ENCODE data around the gene UBE2L3. TPM values are rescaled to one million over a fixed set of nuclear protein-coding genes. Genes with fewer than 3 reads are reported as not detected.

Gene UBE2L3
- total and polyA plus RNA-seq, 2 of the 8 experiments (the other 6 are each of a cell fraction or from before 2014, with no cell fraction given), result 63.5 to 90.0 TPM

DNA sequence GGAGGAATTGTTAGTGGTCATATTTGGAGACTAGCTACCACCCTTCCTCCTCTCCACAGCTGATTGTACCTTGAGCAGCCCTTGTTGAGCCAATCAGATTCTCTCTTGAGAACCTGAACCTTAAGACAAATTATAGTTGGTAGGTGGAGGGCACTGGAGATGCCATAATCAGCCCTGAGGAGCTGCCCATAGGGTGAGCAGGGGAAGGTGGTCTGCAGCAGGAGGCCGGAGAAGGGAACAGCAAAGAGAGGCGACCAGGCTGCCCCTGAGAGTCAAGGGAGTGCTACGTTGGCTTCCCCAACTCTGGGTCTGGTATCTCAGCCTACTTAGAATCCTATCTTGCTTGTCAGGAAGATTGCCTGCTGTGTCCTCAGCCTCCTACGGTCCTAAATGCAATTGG is 71.8 kb downstream of the UBE2L3 start:
- H3K23me2 ChIP-seq (ENCODE audit: low read depth, low read length), result peaks cover 5% of the 10 kb centered on the region; the same call in 1 of the 2 replicates
- H4K91ac ChIP-seq (replicated peaks; ENCODE audit: insufficient read length, low read length), result no peak overlapping the region
- no peak for DNase-seq (ENCODE audit: low read depth in 1 of 2, low spot score in 2 of 2)
- no peak overlapping the region for H2AK5ac ChIP-seq (ENCODE audit: low read depth, low read length)
- H3K27ac ChIP-seq (ENCODE audit: low read depth, low read length), result no peak overlapping the region
- no peaks in the 10 kb centered on the region for H3K79me2 ChIP-seq (ENCODE audit: control insufficient read depth in 1 of 2, insufficient read depth in 2 of 2, low read length in 2 of 2)
- no peaks in the 10 kb centered on the region for H3K9me3 ChIP-seq (ENCODE audit: insufficient read depth in 2 of 2, low read depth in 1 of 2, low read length in 1 of 2)
- no peaks in the 10 kb centered on the region for H3K36me3 ChIP-seq (ENCODE audit: control insufficient read depth in 2 of 4, insufficient read depth in 4 of 4, low read length in 3 of 4)
- no peak overlapping the region for H2AFZ ChIP-seq (ENCODE audit: low read length)
- H3K18ac ChIP-seq (ENCODE audit: extremely low read depth, low read length), result no peak overlapping the region
- no peak overlapping the region for H3K4ac ChIP-seq (replicated peaks; ENCODE audit: insufficient read length, low read depth, low read length)
- H3K4me2 ChIP-seq (ENCODE audit: insufficient read depth in 1 of 2, low read depth in 2 of 2, low read length in 2 of 2), result no peak overlapping the region
- H3K4me3 ChIP-seq (ENCODE audit: extremely low read depth in 1 of 4, insufficient read depth in 2 of 4, low read depth in 3 of 4, low read length in 4 of 4), result no peak overlapping the region
- no peaks in the 10 kb centered on the region for H3K79me1 ChIP-seq (ENCODE audit: low read depth, low read length)
- H4K5ac ChIP-seq (ENCODE audit: insufficient read length, low read depth, low read length), result no peak overlapping the region
- no peak overlapping the region for H4K8ac ChIP-seq (ENCODE audit: extremely low read depth, insufficient read depth, low read length)
- H2BK15ac ChIP-seq (ENCODE audit: low read length), result no peak overlapping the region
- H2BK5ac ChIP-seq (ENCODE audit: low read depth, low read length), result no peak overlapping the region
- no peak overlapping the region for H2BK120ac ChIP-seq (replicated peaks; ENCODE audit: low read depth, low read length)
- H3K4me1 ChIP-seq (replicated peaks in 1 of 4; ENCODE audit: control insufficient read depth in 3 of 4, insufficient read depth in 4 of 4, low read length in 3 of 4), result peaks cover 0 to 5% (median 2%) of the 10 kb centered on the region in 4 experiments; a peak in 4 of 7 replicates
- no peak overlapping the region for H3K14ac ChIP-seq (ENCODE audit: insufficient read length)
- no peak overlapping the region for H3K23ac ChIP-seq (ENCODE audit: insufficient read length)
- H4K20me1 ChIP-seq (replicated peaks in 1 of 2; ENCODE audit: control insufficient read depth in 1 of 2, insufficient read depth in 2 of 2, low read length in 2 of 2), result peaks cover 0 to 10% of the 10 kb centered on the region in 2 experiments
- POLR2A ChIA-PET (ENCODE audit: partially characterized antibody), result interaction anchor here (0.8 to 2.3 kb wide), 2 partner anchors 10 to 14 kb away, joined by 3 to 7 read pairs; no protein-coding TSS in a partner anchor
- H3K27me3 ChIP-seq (replicated peaks in 1 of 4; ENCODE audit: control insufficient read depth in 3 of 4, extremely low read depth in 1 of 4, insufficient read depth in 3 of 4, low read length in 3 of 4), result peaks cover 0 to 7% (median 1%) of the 10 kb centered on the region in 4 experiments; a peak in 4 of 7 replicates
- H3K56ac ChIP-seq (replicated peaks; ENCODE audit: insufficient read length, low read depth, low read length), result no peak overlapping the region
- no peak overlapping the region; the same call in 1 of the 2 replicates for H2BK20ac ChIP-seq (ENCODE audit: low read length)
- FAIRE-seq, result no peak
- CTCF ChIA-PET (ENCODE audit: partially characterized antibody), result interaction anchor here (0.9 to 22.2 kb wide), 2 partner anchors 12 to 46 kb away, joined by 3 to 499 read pairs; partner anchors contain the start of genes CCDC116 and YDJC
- no peak overlapping the region for H3K9ac ChIP-seq (replicated peaks in 1 of 4; ENCODE audit: extremely low read depth in 1 of 4, low read depth in 3 of 4, low read length in 3 of 4)
- 81% methylated on average over 4 of the region's 4 CpGs; no CpG with 5 or more reads in 1 of the 2 experiments for WGBS, 2 experiments (ENCODE audit: extremely low coverage in 1 of 2, insufficient coverage in 1 of 2, insufficient read length in 1 of 2, insufficient replicate concordance in 2 of 2, low coverage in 1 of 2, low lambda C conversion rate in 2 of 2, missing lambda C conversion rate in 1 of 2)
- no peak overlapping the region for H2BK12ac ChIP-seq (ENCODE audit: low read depth, low read length)
- TF ChIP-seq SP4 (IDR thresholded peaks at IDR 0.05; ENCODE audit: low read length) (no peak), POU5F1 (IDR thresholded peaks at IDR 0.05; ENCODE audit: low read depth, low read length) (no peak), EGR1 (IDR thresholded peaks at IDR 0.05; ENCODE audit: borderline replicate concordance, low read depth, low read length) (no peak), SIRT6 (IDR thresholded peaks at IDR 0.05; ENCODE audit: low read length) (no peak), HDAC2 (IDR thresholded peaks at IDR 0.05; ENCODE audit: borderline replicate concordance in 1 of 2, low read depth in 2 of 2, low read length in 2 of 2) (no peak), GABPA (IDR thresholded peaks at IDR 0.05; ENCODE audit: borderline replicate concordance, insufficient read depth, low read length) (no peak), RAD21 (IDR thresholded peaks at IDR 0.05 in 1 of 2, conservative IDR thresholded peaks at IDR 0.05 in 1 of 2; ENCODE audit: low read depth in 2 of 2, low read length in 2 of 2) (no peak), TAF1 (IDR thresholded peaks at IDR 0.05; ENCODE audit: low read depth, low read length) (no peak)
- TF ChIP-seq, protein P1, sequence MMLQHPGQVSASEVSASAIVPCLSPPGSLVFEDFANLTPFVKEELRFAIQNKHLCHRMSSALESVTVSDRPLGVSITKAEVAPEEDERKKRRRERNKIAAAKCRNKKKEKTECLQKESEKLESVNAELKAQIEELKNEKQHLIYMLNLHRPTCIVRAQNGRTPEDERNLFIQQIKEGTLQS (IDR thresholded peaks at IDR 0.05; ENCODE audit: insufficient read depth, low read depth, low read length), result no peak
- TF ChIP-seq, protein P2, sequence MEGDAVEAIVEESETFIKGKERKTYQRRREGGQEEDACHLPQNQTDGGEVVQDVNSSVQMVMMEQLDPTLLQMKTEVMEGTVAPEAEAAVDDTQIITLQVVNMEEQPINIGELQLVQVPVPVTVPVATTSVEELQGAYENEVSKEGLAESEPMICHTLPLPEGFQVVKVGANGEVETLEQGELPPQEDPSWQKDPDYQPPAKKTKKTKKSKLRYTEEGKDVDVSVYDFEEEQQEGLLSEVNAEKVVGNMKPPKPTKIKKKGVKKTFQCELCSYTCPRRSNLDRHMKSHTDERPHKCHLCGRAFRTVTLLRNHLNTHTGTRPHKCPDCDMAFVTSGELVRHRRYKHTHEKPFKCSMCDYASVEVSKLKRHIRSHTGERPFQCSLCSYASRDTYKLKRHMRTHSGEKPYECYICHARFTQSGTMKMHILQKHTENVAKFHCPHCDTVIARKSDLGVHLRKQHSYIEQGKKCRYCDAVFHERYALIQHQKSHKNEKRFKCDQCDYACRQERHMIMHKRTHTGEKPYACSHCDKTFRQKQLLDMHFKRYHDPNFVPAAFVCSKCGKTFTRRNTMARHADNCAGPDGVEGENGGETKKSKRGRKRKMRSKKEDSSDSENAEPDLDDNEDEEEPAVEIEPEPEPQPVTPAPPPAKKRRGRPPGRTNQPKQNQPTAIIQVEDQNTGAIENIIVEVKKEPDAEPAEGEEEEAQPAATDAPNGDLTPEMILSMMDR (IDR thresholded peaks at IDR 0.05; ENCODE audit: control extremely low read depth in 1 of 3, insufficient read depth in 1 of 3, low read depth in 1 of 3, low read length in 3 of 3), result no peak
